ENCODE measurements around the gene STAU1. TPM values are rescaled to one million over a fixed set of nuclear protein-coding genes. Genes with fewer than 3 reads are reported as not detected.
"Not testable (repeated sequence)": the region's sequence is repeated elsewhere in the genome, so short reads cannot be mapped to it uniquely, and the experiment has no call there.

Gene STAU1
- total RNA-seq, 1 donor from 2014 or later: 73.7 TPM

DNA sequence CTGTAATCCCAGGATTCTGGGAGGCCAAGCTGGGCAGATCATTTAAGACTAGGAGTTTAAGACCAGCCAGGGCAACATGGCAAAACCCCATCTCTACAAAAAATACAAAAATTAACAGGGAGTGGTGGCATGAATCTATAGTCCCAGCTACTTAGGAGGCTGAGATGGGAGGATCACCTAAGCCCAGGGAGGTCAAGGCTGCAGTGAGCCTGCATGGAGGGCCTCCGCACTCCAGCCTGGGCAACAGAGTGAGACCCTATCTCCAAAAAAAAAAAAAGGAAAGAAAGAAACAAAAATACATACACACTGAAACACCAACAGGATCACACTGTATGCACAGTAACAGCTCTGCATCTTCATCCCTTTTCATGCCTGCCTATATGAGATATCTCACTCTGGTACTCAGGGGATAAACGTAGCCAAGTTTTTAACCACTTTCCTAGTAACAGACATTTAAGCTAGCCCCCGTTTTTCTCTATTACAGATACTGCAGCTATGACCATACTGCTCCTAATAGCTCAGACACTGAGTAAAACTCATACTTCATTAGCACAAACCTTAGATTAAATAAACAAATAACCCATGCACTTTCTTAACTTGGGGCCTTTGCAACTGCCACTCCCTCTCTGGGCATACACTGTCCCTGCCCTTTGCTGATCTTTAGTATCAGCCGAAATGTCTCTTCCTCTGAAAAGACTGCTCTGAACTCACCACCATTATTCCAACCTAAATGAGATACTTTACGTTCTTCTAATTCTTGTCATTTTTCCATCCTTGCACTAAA lies 41.5 kb downstream of the STAU1 start:
- Mint-ChIP-seq H3K36me3 (ENCODE audit: low read depth) (peaks cover 54% of the 10 kb centered on the region), H3K27ac (peak overlapping the region; percentile 1), H3K9me3 (no peaks in the 10 kb centered on the region), H3K4me3 (no peak overlapping the region), H3K4me1 (peaks cover 13% of the 10 kb centered on the region), H3K27me3 (no peaks in the 10 kb centered on the region)
- intact Hi-C loops (cut with micrococcal nuclease): no loop called here
- DNase-seq: no peak

DNA sequence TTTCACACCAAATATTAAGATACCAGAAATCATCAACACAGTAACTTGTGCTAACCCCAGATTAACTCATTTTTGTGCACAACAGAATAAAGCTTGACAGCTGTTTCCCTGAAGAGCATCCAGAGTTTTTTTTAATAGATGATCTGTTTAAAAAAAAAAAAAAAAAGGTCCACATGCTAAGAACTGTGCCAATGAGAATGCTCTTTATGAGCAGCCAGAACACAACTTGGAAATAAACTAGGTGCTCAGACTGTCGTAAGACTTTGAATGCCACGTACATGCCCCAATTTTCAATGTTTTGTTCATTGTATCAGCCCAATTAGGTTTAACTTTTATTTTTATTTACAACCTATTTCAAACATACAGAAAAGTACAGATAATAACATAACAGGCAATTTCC lies 47.3 kb downstream of the STAU1 start:
- H3K36me3 Mint-ChIP-seq (ENCODE audit: low read depth): peaks cover 26% of the 10 kb centered on the region
- intact Hi-C loops (cut with micrococcal nuclease): no loop called here
- no peak for DNase-seq
- H3K4me3 Mint-ChIP-seq: no peak overlapping the region
- peaks cover 9% of the 10 kb centered on the region for H3K4me1 Mint-ChIP-seq
- H3K27me3 Mint-ChIP-seq: no peaks in the 10 kb centered on the region
- no peaks in the 10 kb centered on the region for H3K9me3 Mint-ChIP-seq
- no peak overlapping the region for H3K27ac Mint-ChIP-seq

DNA sequence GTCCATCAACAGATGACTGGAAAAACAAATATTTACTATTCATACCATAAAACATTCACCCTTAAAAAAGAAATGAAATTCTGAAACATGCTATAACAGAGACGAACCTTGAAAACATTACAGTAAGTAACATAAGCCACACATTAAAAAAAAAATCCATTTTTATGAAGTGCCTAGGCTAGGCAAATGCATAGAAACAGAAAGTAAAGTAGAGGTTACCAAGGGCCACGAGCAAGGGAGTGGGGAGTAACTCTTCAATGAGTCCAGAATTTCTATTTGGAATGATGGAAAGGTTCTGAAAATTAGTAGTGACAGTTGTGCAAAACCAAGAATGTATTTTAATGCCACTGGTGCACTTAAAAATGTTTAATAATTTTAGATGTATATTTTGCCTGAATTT lies 47.7 kb downstream of the STAU1 start:
- H3K4me1 Mint-ChIP-seq: peaks cover 9% of the 10 kb centered on the region
- intact Hi-C loops (cut with micrococcal nuclease): no loop called here
- H3K27ac Mint-ChIP-seq: no peak overlapping the region
- H3K27me3 Mint-ChIP-seq: no peaks in the 10 kb centered on the region
- H3K36me3 Mint-ChIP-seq (ENCODE audit: low read depth): peaks cover 27% of the 10 kb centered on the region
- no peak for DNase-seq
- no peaks in the 10 kb centered on the region for H3K9me3 Mint-ChIP-seq
- H3K4me3 Mint-ChIP-seq: no peak overlapping the region

DNA sequence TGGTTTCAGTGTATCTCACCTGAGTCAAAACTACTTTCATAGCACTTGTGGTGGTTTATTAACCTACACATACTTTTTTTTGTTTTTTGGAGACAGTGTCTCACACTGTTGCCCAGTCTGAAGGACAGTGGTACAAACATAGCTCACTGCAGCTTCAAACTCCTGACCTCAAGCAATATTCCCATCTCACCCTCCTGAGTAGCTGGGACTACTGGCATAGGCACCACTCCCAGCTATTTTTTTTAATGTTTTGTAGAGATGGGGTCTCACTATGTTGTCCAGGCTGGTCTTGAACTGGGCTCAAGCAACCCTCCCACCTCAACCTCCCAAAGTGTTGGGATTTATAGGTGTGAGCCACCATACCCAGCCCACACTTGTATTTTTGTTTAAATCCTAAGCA lies 49.7 kb downstream of the STAU1 start:
- intact Hi-C loops (cut with micrococcal nuclease): no loop called here

DNA sequence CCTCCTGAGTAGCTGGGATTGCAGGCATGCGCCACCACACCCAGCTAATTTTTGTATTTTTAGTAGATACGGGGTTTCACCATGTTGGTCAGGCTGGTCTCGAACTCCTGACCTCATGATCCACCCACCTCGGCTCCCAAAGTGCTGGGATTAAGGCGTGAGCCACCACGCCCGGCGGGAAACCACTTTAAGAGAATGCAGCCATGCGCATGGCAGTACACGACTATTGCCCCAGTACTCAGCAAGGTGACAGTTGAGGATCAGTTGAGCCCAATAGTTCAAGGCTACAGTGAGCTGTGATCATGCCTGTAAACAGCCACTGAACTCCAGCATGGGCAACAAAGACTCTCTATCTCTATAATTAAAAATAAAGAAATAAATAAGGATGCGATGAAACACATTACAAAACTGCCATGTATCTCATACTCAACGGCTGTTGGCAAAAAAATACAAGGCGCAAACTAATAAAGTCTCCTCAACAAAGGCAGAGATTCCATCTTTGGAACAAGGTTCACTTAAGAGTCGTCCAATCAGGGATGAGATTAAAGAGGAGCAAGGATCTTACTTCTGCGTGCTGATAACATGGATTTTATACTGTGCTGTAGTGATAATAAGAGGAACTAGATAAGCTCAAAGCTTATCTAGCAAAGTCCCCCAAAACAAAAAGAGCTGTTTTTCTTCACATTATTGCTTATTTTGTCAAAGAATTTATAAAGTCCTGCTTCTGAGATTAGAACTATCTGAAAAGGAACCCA lies 51.1 kb downstream of the STAU1 start:
- no peak for DNase-seq
- no peak overlapping the region for H3K27ac Mint-ChIP-seq
- peaks cover 30% of the 10 kb centered on the region for H3K36me3 Mint-ChIP-seq (ENCODE audit: low read depth)
- intact Hi-C loops (cut with micrococcal nuclease): no loop called here
- no peaks in the 10 kb centered on the region for H3K27me3 Mint-ChIP-seq
- no peak overlapping the region for H3K4me3 Mint-ChIP-seq
- no peaks in the 10 kb centered on the region for H3K9me3 Mint-ChIP-seq
- H3K4me1 Mint-ChIP-seq: peaks cover 6% of the 10 kb centered on the region

More for the DNA sequence above, 49.7 kb downstream of the STAU1 start:
- peaks cover 30% of the 10 kb centered on the region for H3K36me3 Mint-ChIP-seq (ENCODE audit: low read depth)
- no peak overlapping the region for H3K27ac Mint-ChIP-seq
- peaks cover 2% of the 10 kb centered on the region for H3K4me1 Mint-ChIP-seq
- H3K9me3 Mint-ChIP-seq: no peaks in the 10 kb centered on the region
- H3K4me3 Mint-ChIP-seq: no peak overlapping the region
- DNase-seq: no peak
- H3K27me3 Mint-ChIP-seq: no peaks in the 10 kb centered on the region

DNA sequence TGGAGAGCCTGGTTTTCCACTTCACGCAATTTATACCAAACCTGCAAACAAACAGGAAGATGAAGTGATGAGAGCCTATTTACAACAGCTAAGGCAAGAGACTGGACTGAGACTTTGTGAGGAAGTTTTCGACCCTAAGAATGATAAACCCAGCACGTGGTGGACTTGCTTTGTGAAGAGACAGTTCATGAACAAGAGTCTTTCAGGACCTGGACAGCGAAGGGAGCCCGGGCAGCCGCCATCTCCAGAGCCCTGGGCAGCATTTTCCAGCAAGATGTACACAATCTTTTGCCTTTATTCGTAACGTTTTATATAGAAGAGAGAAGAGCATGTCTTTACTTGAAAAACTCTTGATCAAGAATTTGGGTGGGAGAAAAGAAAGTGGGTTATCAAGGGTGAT lies 53.3 kb downstream of the STAU1 start:
- Mint-ChIP-seq H3K27ac (peak overlapping the region; percentile 1), H3K36me3 (ENCODE audit: low read depth) (peaks cover 36% of the 10 kb centered on the region), H3K4me1 (peaks cover 10% of the 10 kb centered on the region)
- not testable (repeated sequence) for H3K9me3 Mint-ChIP-seq, H3K4me3 Mint-ChIP-seq, H3K27me3 Mint-ChIP-seq, DNase-seq
- intact Hi-C loops (cut with micrococcal nuclease): loop anchor here (5.0 kb wide), 1 partner anchor 53 kb away; the partner anchor contains the start of gene STAU1

DNA sequence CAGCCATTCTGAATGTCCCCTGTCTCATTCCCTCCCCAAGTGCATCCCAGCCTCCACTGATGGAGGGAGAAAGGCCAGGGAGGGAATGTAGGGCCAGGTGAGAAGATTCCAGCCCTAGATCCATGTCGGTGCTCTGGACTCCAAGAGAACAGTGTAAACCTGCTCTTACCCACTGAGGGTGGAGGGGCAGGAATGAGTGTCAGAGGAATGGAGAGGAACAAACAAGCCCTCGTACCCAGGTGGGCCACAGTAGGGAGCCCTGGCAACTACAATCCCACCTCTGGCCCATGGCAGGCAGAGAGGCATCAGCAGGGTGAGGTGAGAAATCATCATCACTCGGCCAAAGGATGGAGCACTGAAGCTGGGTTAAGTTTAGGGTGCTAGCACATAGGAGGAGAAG lies 54.6 kb downstream of the STAU1 start:
- Mint-ChIP-seq H3K9me3 (no peaks in the 10 kb centered on the region), H3K27me3 (no peaks in the 10 kb centered on the region), H3K4me1 (peaks cover 10% of the 10 kb centered on the region), H3K36me3 (ENCODE audit: low read depth) (peaks cover 36% of the 10 kb centered on the region), H3K27ac (no peak overlapping the region), H3K4me3 (no peak overlapping the region)
- intact Hi-C loops (cut with micrococcal nuclease): loop anchor here (1.0 to 5.0 kb wide), 2 partner anchors 54 to 84 kb away; partner anchors contain the start of gene STAU1
- no peak for DNase-seq

DNA sequence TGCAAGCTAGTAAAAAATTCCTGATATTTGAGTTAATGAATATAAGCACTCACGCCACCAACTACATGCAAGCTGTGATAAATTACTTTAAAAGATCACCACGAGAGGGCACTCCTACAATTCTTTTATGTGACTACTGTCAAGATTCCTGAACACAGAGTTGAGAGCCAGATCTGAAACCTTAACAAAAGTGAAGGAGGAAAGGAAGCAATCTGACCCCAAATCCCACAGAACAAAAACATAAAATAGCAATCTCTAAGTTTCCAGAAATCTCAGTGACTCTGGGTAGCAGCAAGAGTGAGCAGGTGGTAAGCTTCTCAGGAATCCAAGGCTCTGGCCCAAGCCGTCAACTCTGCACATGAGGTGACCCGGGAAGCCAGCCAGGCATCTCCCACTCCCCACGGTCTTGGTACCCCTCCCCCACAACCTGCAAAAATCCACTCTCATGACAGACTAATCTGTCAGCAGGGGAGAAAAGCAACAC lies 55.1 kb downstream of the STAU1 start:
- H3K27me3 Mint-ChIP-seq: no peaks in the 10 kb centered on the region
- DNase-seq: peak; percentile 80
- intact Hi-C loops (cut with micrococcal nuclease): loop anchor here (1.0 to 5.0 kb wide), 2 partner anchors 54 to 84 kb away; partner anchors contain the start of gene STAU1
- H3K9me3 Mint-ChIP-seq: no peaks in the 10 kb centered on the region
- H3K36me3 Mint-ChIP-seq (ENCODE audit: low read depth): peaks cover 39% of the 10 kb centered on the region
- H3K27ac Mint-ChIP-seq: peak overlapping the region; percentile 2
- peaks cover 10% of the 10 kb centered on the region for H3K4me1 Mint-ChIP-seq
- H3K4me3 Mint-ChIP-seq: no peak overlapping the region

DNA sequence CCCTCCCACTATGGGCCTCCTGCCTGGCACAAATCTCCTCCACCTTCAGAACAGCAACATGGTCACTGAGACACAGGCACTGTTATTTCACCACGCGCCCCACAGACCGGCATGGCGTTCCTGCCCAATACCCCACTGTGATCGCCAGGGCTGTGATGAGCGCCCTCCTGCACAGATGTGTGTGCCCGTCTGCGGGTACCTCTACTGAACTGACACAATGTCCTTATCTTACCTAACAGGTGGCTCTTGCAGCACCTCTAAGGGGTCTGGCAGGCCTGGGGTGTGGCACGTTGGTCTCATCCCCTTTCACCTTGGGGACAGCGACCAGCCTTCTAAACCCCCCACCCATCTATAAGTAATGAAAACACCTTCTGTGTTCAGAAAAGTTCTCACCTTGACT lies 64.2 kb downstream of the STAU1 start:
- H3K4me3 Mint-ChIP-seq: no peak overlapping the region
- DNase-seq: no peak
- no peaks in the 10 kb centered on the region for H3K9me3 Mint-ChIP-seq
- peaks cover 61% of the 10 kb centered on the region for H3K36me3 Mint-ChIP-seq (ENCODE audit: low read depth)
- peaks cover 3% of the 10 kb centered on the region for H3K4me1 Mint-ChIP-seq
- peak overlapping the region; percentile 38 for H3K27ac Mint-ChIP-seq
- intact Hi-C loops (cut with micrococcal nuclease): no loop called here
- H3K27me3 Mint-ChIP-seq: no peaks in the 10 kb centered on the region

DNA sequence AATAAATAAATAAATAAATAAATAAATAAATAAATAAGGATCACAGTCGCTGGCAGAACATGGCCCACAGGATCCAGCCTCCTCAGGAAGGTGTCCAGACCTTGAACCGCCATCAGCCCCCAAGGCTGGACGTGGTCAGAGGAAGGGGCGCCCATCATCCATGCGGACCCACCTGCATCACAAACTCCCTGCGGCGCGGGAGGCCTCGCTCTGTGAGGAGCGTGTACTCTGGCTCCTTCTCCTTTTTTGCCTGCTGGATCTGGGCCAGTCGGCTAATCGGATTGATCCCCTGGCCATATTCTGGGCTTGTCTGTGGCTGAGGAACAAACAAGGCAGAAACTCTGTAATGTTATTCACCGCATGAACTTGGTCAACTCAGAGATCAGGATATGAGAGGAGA lies 65.2 kb downstream of the STAU1 start:
- Mint-ChIP-seq H3K9me3 (no peaks in the 10 kb centered on the region), H3K27me3 (no peaks in the 10 kb centered on the region), H3K36me3 (ENCODE audit: low read depth) (peaks cover 66% of the 10 kb centered on the region), H3K4me3 (no peak overlapping the region), H3K27ac (no peak overlapping the region), H3K4me1 (peaks cover 3% of the 10 kb centered on the region)
- no peak for DNase-seq
- intact Hi-C loops (cut with micrococcal nuclease): no loop called here

DNA sequence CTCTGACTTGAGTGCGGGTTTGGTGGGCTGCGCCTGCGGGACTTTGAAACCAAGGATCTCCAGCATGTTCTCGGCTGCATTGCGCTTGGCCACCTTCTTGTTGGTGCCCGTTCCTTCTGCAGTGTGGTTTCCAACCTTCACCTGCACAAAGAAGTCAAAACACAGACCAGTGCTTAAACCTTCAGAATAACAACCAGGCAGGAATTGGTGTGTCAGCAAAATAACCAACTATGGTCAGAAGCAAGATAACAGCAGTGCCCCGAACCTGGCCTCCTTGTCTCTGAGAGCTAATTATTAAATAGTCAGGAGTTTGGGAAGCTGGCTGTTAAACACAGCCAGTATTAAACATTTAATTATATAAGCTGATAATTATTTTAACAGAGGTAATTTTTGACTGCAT lies 68.1 kb downstream of the STAU1 start:
- no peaks in the 10 kb centered on the region for H3K27me3 Mint-ChIP-seq
- H3K9me3 Mint-ChIP-seq: no peaks in the 10 kb centered on the region
- H3K36me3 Mint-ChIP-seq (ENCODE audit: low read depth): peaks cover 74% of the 10 kb centered on the region
- DNase-seq: no peak
- H3K27ac Mint-ChIP-seq: no peak overlapping the region
- intact Hi-C loops (cut with micrococcal nuclease): no loop called here
- no peaks in the 10 kb centered on the region for H3K4me1 Mint-ChIP-seq
- no peak overlapping the region for H3K4me3 Mint-ChIP-seq

DNA sequence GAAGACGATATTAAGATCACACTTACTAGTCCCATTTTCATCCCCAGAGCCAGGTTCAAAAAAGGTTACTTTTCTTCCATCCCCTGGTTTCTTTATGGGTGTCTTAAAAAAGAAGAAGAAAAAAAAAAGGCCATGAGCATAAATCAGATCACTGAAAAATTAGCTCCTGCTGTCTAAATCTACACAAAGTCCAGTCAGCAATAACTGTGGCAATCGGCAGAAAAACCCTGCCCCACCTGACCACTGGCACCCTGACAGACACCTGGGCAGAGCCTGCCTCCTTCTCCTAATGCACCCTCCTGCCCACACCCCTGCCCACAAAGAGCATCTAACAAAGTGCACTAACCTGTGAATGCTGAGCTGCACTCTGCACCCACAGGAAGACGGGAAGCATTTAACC lies 69.8 kb downstream of the STAU1 start:
- Mint-ChIP-seq H3K4me3 (no peak overlapping the region), H3K27ac (no peak overlapping the region), H3K27me3 (no peaks in the 10 kb centered on the region), H3K4me1 (peaks cover 3% of the 10 kb centered on the region), H3K36me3 (ENCODE audit: low read depth) (peaks cover 75% of the 10 kb centered on the region), H3K9me3 (no peaks in the 10 kb centered on the region)
- no peak for DNase-seq
- intact Hi-C loops (cut with micrococcal nuclease): no loop called here

DNA sequence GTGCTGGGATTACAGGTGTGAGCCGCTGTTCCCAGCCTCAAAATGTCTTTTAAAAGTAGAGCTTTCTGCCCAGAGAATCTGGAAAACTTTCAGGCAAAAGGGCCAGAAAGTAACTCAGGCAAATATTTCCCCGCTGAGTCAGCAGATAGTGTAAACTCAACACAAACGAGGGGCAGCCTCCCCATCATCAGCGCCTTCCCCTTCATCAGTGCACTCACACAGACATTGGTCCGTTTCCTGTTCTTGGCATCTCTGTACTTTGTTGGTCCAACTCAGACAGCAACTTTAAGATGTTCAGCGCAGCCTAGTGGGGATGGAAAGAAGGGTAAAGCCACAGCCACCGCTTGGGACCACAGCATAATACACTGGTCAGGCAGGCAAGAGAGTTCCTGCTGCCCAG lies 72.6 kb downstream of the STAU1 start:
- Mint-ChIP-seq H3K4me3 (no peak overlapping the region), H3K36me3 (ENCODE audit: low read depth) (peaks cover 76% of the 10 kb centered on the region), H3K27ac (no peak overlapping the region), H3K4me1 (peaks cover 3% of the 10 kb centered on the region), H3K27me3 (no peaks in the 10 kb centered on the region), H3K9me3 (no peaks in the 10 kb centered on the region)
- no peak for DNase-seq
- intact Hi-C loops (cut with micrococcal nuclease): no loop called here

DNA sequence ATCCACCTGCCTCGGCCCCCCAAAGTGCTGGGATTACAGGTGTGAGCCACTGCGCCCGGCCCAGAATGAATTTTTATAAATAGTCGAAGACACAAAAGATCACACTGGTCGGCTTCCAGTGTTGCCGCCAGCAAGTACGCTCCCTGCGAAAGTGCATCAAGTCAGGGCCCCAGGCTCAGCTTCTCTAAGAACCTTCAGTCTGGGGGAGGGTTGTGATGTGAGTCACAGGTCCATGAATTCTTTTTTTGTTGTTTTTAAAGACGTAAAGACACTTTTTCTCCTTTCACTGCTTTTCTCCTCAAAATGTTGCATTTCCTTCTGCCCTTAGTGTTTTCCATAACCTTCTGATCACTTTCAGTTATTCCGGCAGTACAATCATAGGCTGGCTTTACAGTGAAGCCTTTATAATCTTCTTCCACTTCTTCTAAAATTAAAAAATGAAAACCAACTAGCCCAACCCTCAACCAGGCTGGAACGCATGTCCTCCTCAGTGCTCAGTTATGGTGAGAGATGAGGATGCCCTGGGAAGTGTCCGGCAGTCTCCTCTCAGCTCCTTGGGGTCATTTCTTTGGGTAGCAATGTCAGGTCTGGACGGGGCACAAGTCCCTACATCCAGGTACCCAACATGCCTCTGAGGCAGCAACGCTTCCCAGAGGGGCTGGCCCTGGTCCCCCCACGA lies 75.4 kb downstream of the STAU1 start:
- Mint-ChIP-seq H3K9me3 (no peaks in the 10 kb centered on the region), H3K4me3 (no peak overlapping the region), H3K27ac (no peak overlapping the region), H3K27me3 (no peaks in the 10 kb centered on the region), H3K4me1 (peaks cover 3% of the 10 kb centered on the region), H3K36me3 (ENCODE audit: low read depth) (peaks cover 66% of the 10 kb centered on the region)
- intact Hi-C loops (cut with micrococcal nuclease): no loop called here
- no peak for DNase-seq
